Measurements from ENCODE around the gene CYP21A2. TPM values are rescaled to one million over a fixed set of nuclear protein-coding genes. Genes with fewer than 3 reads are reported as not detected.
"Not testable (repeated sequence)": the region's sequence is repeated elsewhere in the genome, so short reads cannot be mapped to it uniquely, and the experiment has no call there.

Gene CYP21A2
- polyA plus RNA-seq, 2 donors = 0.43 to 0.47 TPM

DNA sequence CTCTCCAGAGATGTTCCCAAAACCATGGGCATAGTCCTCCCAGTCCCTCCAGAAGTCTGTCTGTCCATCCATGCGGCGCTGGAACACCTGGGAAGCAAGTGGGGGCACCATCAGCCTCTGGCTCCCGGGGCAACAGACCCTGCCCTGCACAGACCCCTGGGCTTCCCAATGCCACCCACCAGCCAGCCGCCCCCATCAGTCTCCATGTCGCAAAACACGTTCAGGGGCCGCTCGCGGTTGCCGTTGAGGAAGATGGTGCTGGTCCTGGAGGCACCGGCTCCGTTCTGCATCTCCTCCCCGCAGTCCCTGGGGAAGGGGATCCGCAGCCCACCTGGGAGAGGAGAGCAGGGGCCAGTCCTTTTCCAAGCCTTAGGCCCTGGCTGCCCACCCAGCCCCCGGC, 4.1 kb downstream of the CYP21A2 start:
- H3K36me3 ChIP-seq (ENCODE audit: control insufficient read depth in 2 of 2, insufficient read depth in 2 of 2, low read length in 1 of 2); H3K4me3 ChIP-seq (ENCODE audit: low read depth in 1 of 2, low read length in 2 of 2); H3K27ac ChIP-seq (ENCODE audit: low read depth in 2 of 2, low read length in 1 of 2); H3K9me3 ChIP-seq (ENCODE audit: control insufficient read depth in 2 of 2, insufficient read depth in 1 of 2, low read depth in 1 of 2, low read length in 1 of 2); H3K27me3 ChIP-seq (ENCODE audit: control insufficient read depth in 1 of 2, insufficient read depth in 2 of 2, low read length in 2 of 2): not testable (repeated sequence)
- 95 to 96% methylated on average over 13 to 14 of the region's 15 CpGs for WGBS, 2 donors
- peaks cover 4 to 11% of the 10 kb centered on the region in 2 donors for H3K4me1 ChIP-seq (ENCODE audit: control insufficient read depth in 2 of 2, insufficient read depth in 2 of 2, low read length in 1 of 2)

DNA sequence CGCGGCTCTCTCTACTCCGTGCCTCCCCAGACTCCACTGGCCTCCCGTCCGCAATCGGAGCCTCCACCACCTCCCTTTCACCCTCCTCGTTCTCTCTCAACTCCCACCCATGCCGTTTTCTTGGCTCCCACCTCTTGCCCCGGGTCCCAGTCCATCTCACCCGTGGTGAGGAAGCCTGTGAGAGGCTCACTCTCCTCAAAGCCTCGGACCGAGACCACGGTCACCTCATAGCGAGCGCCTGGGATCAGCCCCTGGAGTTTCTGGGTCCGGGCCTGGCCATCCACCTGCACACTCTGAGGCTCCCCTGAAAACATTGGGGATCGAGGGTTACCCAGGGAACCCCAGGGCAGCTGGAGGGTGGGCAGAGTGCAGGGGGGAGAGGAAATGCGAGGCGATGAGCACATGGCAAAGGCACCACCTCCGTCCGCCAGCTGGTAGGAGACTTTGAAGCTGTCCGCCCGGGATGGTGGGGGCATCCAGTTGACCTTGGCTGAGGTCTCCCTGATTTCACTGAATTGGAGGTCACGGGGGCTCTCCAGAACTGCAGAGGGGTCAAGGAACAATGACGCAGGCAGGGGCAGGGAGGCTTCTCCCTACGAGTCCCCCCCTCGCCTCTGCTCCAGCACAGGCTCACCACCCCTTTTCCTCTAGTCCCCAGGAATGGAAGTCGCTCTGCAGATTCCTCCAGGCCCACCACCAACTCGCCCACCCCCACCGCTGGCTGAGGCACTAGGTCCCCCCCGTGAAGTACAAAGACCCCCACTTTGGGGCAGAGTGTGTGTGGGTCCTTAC, 5.6 kb downstream of the CYP21A2 start:
- H3K27ac ChIP-seq (ENCODE audit: low read depth in 2 of 2, low read length in 1 of 2); H3K9me3 ChIP-seq (ENCODE audit: control insufficient read depth in 2 of 2, insufficient read depth in 1 of 2, low read depth in 1 of 2, low read length in 1 of 2); H3K27me3 ChIP-seq (ENCODE audit: control insufficient read depth in 1 of 2, insufficient read depth in 2 of 2, low read length in 2 of 2); H3K4me3 ChIP-seq (ENCODE audit: low read depth in 1 of 2, low read length in 2 of 2); H3K36me3 ChIP-seq (ENCODE audit: control insufficient read depth in 2 of 2, insufficient read depth in 2 of 2, low read length in 1 of 2): not testable (repeated sequence)
- peaks cover 4 to 23% of the 10 kb centered on the region in 2 donors for H3K4me1 ChIP-seq (ENCODE audit: control insufficient read depth in 2 of 2, insufficient read depth in 2 of 2, low read length in 1 of 2)
- WGBS, 2 donors = 87 to 91% methylated on average over 13 to 19 of the region's 31 CpGs

DNA sequence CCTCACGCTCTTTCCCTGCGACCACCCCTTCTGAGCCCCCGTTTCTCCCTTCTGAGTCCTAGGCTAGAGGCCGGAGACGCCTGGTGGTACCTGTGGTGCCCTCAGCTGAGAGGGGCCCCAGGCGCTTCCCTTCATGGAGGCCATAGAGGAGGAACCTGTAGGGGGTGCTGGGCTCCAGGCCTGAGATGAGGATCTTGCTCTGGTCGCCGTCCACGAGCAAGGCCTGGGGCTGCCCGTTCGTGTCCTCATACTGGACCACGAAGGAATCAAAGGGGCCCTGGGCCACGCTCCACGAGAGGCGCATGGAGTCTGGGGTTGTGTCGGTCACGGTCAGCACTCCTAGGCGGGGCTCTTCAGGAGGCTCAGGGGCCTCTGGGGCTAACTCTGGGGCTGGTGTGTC, 6.7 kb downstream of the CYP21A2 start:
- H3K9me3 ChIP-seq (ENCODE audit: control insufficient read depth in 2 of 2, insufficient read depth in 1 of 2, low read depth in 1 of 2, low read length in 1 of 2); H3K36me3 ChIP-seq (ENCODE audit: control insufficient read depth in 2 of 2, insufficient read depth in 2 of 2, low read length in 1 of 2); H3K4me3 ChIP-seq (ENCODE audit: low read depth in 1 of 2, low read length in 2 of 2); H3K27me3 ChIP-seq (ENCODE audit: control insufficient read depth in 1 of 2, insufficient read depth in 2 of 2, low read length in 2 of 2); H3K27ac ChIP-seq (ENCODE audit: low read depth in 2 of 2, low read length in 1 of 2): not testable (repeated sequence)
- H3K4me1 ChIP-seq (ENCODE audit: control insufficient read depth in 2 of 2, insufficient read depth in 2 of 2, low read length in 1 of 2) = peaks cover 4 to 23% of the 10 kb centered on the region in 2 donors
- 84 to 91% methylated on average over 8 to 12 of the region's 18 CpGs for WGBS, 2 donors

DNA sequence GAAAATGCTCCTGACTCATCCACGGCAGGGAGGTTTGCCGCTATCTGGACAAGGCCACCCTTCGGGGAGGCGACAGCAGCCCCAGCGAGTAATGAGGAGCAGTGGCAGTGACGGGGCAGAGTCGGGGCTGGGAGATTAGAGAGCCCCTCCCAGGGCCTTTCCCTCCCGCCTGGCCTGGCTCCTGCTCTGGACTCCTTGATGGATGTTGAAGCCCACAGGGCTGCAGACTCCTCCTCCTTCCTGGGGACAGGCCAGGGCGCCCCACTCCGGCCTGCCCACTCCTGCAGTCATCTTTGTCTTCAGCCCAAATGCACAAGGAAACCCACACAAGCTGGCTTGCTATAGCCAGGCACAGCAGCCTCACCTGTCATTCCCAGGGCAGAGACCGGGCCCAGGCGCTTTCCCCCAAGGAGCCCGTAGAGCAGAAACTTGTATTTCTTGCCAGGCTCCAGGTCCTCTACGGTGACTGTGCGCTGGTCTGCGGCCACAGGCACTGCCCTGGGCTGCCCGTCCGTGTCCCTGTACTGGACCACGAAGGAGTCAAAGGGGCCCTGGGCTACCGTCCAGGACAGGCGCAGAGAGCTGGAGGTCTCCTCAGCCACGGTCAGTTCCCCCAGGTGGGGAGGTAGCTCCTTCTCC, 7.7 kb downstream of the CYP21A2 start:
- H3K9me3 ChIP-seq (ENCODE audit: control insufficient read depth in 2 of 2, insufficient read depth in 1 of 2, low read depth in 1 of 2, low read length in 1 of 2) = no peaks in the 10 kb centered on the region
- no peaks in the 10 kb centered on the region for H3K27me3 ChIP-seq (ENCODE audit: control insufficient read depth in 1 of 2, insufficient read depth in 2 of 2, low read length in 2 of 2)
- peak overlapping the region; percentile 11 to 34 for H3K27ac ChIP-seq (ENCODE audit: low read depth in 2 of 2, low read length in 1 of 2)
- WGBS, 2 donors = 61 to 63% methylated on average over 20 to 22 of the region's 22 CpGs
- H3K4me1 ChIP-seq (ENCODE audit: control insufficient read depth in 2 of 2, insufficient read depth in 2 of 2, low read length in 1 of 2) = peaks cover 4 to 23% of the 10 kb centered on the region in 2 donors
- no peaks in the 10 kb centered on the region for H3K36me3 ChIP-seq (ENCODE audit: control insufficient read depth in 2 of 2, insufficient read depth in 2 of 2, low read length in 1 of 2)
- no peak overlapping the region for H3K4me3 ChIP-seq (ENCODE audit: low read depth in 1 of 2, low read length in 2 of 2)

DNA sequence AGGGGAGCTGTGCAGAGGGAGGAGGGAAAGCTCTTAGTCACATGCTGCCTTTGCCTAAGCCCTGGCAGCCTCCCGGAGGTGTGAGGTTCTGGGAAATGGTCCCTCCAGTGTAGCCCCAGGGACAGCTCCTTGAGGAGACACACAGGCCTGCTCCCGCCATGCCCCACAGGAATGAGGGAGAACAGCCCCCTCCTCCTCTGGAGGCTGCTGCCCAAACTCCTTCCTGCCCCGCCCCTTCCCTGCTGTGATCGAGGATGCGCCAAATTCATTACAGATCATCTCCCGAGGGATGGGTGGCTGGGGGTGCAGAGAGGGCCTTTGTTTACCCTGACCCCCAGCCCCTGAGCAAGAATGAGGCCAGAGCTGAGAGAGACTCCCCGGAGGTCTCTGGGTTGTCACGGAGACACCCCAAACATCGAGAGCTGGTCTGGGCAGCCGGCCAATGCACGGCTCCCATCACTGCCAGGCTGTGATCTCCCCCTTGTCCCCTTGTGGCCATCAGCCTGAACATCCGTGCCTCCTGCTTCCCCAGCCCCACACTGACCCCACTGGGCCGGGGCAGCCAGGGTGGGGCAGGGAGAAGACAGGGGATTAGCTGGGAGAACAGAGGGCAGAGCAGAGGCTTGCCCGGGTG, 8.4 kb downstream of the CYP21A2 start:
- Histone ChIP-seq H3K4me3 (ENCODE audit: low read depth in 1 of 2, low read length in 2 of 2) (no peak overlapping the region), H3K27ac (ENCODE audit: low read depth in 2 of 2, low read length in 1 of 2) (peak overlapping the region; percentile 11 to 35), H3K9me3 (ENCODE audit: control insufficient read depth in 2 of 2, insufficient read depth in 1 of 2, low read depth in 1 of 2, low read length in 1 of 2) (no peaks in the 10 kb centered on the region), H3K4me1 (ENCODE audit: control insufficient read depth in 2 of 2, insufficient read depth in 2 of 2, low read length in 1 of 2) (peaks cover 4 to 23% of the 10 kb centered on the region in 2 donors), H3K27me3 (ENCODE audit: control insufficient read depth in 1 of 2, insufficient read depth in 2 of 2, low read length in 2 of 2) (no peaks in the 10 kb centered on the region), H3K36me3 (ENCODE audit: control insufficient read depth in 2 of 2, insufficient read depth in 2 of 2, low read length in 1 of 2) (no peaks in the 10 kb centered on the region)
- WGBS, 2 donors = 27% methylated on average over 14 of the region's 14 CpGs

DNA sequence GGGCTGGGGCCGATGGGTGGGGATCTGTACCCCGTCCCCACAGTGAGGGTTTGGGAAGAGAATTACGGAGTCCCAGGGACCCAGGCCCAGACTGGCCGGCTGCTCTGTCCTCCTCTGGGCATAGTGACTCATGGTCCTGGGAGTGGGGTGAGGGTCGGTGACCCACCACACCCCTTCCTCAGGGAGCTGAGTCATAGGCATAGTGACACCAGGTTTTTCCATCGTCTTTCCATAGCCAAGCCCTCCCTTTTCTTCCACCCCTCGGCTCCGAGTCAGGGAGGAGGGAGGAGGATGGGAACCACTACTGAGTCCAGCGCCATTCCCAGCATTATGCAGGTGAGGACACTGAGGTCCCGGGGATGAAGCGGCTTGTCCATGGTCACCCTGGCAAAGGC, 8.9 kb downstream of the CYP21A2 start:
- WGBS, 2 donors = 38 to 46% methylated on average over 11 of the region's 11 CpGs
- Histone ChIP-seq H3K36me3 (ENCODE audit: control insufficient read depth in 2 of 2, insufficient read depth in 2 of 2, low read length in 1 of 2) (no peaks in the 10 kb centered on the region), H3K9me3 (ENCODE audit: control insufficient read depth in 2 of 2, insufficient read depth in 1 of 2, low read depth in 1 of 2, low read length in 1 of 2) (no peaks in the 10 kb centered on the region), H3K4me1 (ENCODE audit: control insufficient read depth in 2 of 2, insufficient read depth in 2 of 2, low read length in 1 of 2) (peaks cover 4 to 23% of the 10 kb centered on the region in 2 donors), H3K27me3 (ENCODE audit: control insufficient read depth in 1 of 2, insufficient read depth in 2 of 2, low read length in 2 of 2) (no peaks in the 10 kb centered on the region), H3K27ac (ENCODE audit: low read depth in 2 of 2, low read length in 1 of 2) (peak overlapping the region; percentile 22 to 76), H3K4me3 (ENCODE audit: low read depth in 1 of 2, low read length in 2 of 2) (no peak overlapping the region)

DNA sequence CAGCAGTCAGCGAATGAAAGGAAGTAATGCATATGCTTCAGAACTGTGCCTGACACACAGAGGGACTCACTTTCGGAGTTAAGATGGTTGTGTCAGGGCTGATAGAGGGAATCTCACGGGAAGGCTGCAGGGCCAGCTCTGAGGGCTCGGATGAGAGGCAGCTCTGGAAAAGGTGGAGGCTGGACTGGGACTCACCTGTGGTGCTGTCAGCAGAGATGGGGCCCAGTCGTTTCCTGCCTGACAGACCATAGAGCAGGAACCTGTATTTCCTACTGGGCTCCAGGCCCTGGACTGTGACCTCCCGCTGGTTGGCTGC, 9.3 kb downstream of the CYP21A2 start:
- H3K36me3 ChIP-seq (ENCODE audit: control insufficient read depth in 2 of 2, insufficient read depth in 2 of 2, low read length in 1 of 2) = no peaks in the 10 kb centered on the region
- peak overlapping the region; percentile 22 to 76 for H3K27ac ChIP-seq (ENCODE audit: low read depth in 2 of 2, low read length in 1 of 2)
- H3K27me3 ChIP-seq (ENCODE audit: control insufficient read depth in 1 of 2, insufficient read depth in 2 of 2, low read length in 2 of 2) = no peaks in the 10 kb centered on the region
- no peak overlapping the region for H3K4me3 ChIP-seq (ENCODE audit: low read depth in 1 of 2, low read length in 2 of 2)
- H3K9me3 ChIP-seq (ENCODE audit: control insufficient read depth in 2 of 2, insufficient read depth in 1 of 2, low read depth in 1 of 2, low read length in 1 of 2) = no peaks in the 10 kb centered on the region
- WGBS, 2 donors = 68 to 78% methylated on average over 6 of the region's 6 CpGs
- H3K4me1 ChIP-seq (ENCODE audit: control insufficient read depth in 2 of 2, insufficient read depth in 2 of 2, low read length in 1 of 2) = peaks cover 4 to 23% of the 10 kb centered on the region in 2 donors

DNA sequence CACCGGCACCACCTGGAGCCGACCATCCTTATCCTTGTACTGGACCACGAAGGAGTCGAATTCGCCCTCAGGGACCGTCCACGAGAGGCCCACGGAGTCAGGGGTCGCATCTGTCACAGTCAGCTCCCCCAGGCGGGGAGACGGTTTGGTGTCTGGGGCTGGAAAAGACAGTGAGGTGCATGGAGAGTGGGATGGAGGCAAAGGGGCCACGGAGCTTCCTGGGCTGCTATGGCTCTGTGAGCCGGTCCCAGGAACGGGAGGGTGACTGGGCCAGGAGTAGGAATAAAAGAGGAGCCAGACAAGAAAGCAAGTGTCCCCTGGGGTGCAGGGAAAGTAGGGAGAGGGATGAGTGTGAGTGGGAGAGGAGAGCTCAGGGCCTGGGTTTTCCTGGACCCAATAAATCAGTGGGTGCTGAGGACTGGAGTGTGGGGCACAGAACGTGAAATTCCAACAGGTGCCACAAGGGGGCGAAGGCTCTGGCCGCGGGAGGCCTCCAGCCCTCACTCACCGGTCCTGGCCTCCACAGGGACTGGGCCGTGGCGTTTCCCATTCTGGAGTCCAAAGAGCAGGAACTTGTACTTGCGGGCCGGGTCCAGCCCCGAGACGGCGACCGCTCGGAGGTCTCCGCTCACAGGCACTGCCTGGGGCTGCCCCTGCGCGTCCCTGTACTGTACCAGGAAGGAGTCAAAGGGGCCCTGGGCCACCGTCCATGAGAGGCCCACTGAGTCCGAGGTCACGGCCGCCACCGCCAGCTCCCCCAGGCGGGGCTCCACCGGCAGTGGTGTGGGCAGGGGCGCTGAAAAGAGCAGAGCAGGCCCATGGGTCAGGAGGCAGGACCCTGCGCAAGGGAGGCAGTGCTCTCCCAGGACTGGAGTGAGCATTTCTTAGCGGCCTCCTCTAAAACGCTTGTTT, 9.9 kb downstream of the CYP21A2 start:
- WGBS, 2 donors = 50 to 52% methylated on average over 34 to 42 of the region's 42 CpGs
- peak overlapping the region; percentile 6 to 33 for H3K27ac ChIP-seq (ENCODE audit: low read depth in 2 of 2, low read length in 1 of 2)

DNA sequence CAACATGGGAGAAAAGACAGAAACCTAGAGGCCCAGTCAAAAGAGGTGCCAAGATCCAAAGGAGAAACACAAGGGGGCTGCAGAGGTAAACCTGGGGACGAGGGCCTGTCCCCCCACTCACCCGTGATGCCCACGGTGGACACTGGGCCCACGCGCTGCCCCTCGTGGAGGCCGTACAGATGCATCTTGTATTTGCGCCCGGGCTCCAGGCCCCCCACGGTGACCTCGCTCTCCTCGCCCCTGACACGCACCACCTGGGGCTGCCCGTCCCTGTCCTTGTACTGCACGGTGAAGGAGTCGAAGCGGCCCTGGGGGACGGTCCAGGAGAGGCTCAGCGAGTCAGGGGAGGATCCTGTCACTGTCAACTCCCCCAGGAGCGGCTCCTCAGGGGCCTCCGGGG, 10.9 kb downstream of the CYP21A2 start:
- 91 to 96% methylated on average over 19 to 21 of the region's 21 CpGs for WGBS, 2 donors
- peaks cover 4 to 23% of the 10 kb centered on the region in 2 donors for H3K4me1 ChIP-seq (ENCODE audit: control insufficient read depth in 2 of 2, insufficient read depth in 2 of 2, low read length in 1 of 2)
- not testable (repeated sequence) for H3K27me3 ChIP-seq (ENCODE audit: control insufficient read depth in 1 of 2, insufficient read depth in 2 of 2, low read length in 2 of 2); H3K27ac ChIP-seq (ENCODE audit: low read depth in 2 of 2, low read length in 1 of 2); H3K9me3 ChIP-seq (ENCODE audit: control insufficient read depth in 2 of 2, insufficient read depth in 1 of 2, low read depth in 1 of 2, low read length in 1 of 2); H3K4me3 ChIP-seq (ENCODE audit: low read depth in 1 of 2, low read length in 2 of 2); H3K36me3 ChIP-seq (ENCODE audit: control insufficient read depth in 2 of 2, insufficient read depth in 2 of 2, low read length in 1 of 2)

More for the DNA sequence above, 9.9 kb downstream of the CYP21A2 start:
- no peaks in the 10 kb centered on the region for H3K27me3 ChIP-seq (ENCODE audit: control insufficient read depth in 1 of 2, insufficient read depth in 2 of 2, low read length in 2 of 2)
- peaks cover 4 to 23% of the 10 kb centered on the region in 2 donors for H3K4me1 ChIP-seq (ENCODE audit: control insufficient read depth in 2 of 2, insufficient read depth in 2 of 2, low read length in 1 of 2)
- no peaks in the 10 kb centered on the region for H3K9me3 ChIP-seq (ENCODE audit: control insufficient read depth in 2 of 2, insufficient read depth in 1 of 2, low read depth in 1 of 2, low read length in 1 of 2)
- no peaks in the 10 kb centered on the region for H3K36me3 ChIP-seq (ENCODE audit: control insufficient read depth in 2 of 2, insufficient read depth in 2 of 2, low read length in 1 of 2)
- no peak overlapping the region for H3K4me3 ChIP-seq (ENCODE audit: low read depth in 1 of 2, low read length in 2 of 2)

Measured in esophagus (tissue), 2 donors.